Heart right ventricle (tissue), 16 donors: ENCODE results near the gene TSSC4. TPM values are rescaled to one million over a fixed set of nuclear protein-coding genes. Genes with fewer than 3 reads are reported as not detected.

Source experiments
- ATAC-seq, 8 donors: fragments of 200-7000 bp; cut with Tn5 transposase; one replicate each; pipeline ENCODE4 v1.9.1; 2020; ENCODE audit warnings: mild to moderate bottlenecking in 8 of 8, moderate library complexity in 8 of 8, moderate number of reproducible peaks in 1 of 8
- DNase-seq, 2 donors: peaks; one replicate each; pipeline ENCODE4 v3.0.0-alpha.2; 2020
- H3K27ac ChIP-seq, 10 donors: fragments of 200-600 bp; sonication (generic) in 2 of 10; one replicate each; pipeline versions ENCODE4 v1.5.0 to v1.8.0; 2020 to 2022; ENCODE audit warnings: mild to moderate bottlenecking in 3 of 10
- H3K27me3 ChIP-seq, 7 donors: fragments of 200-600 bp; one replicate each; pipeline ENCODE4 v1.8.0; 2021 to 2022; ENCODE audit warnings: mild to moderate bottlenecking in 2 of 7
- H3K36me3 ChIP-seq, 9 donors: fragments of 200-600 bp; sonication (generic) in 1 of 9; one replicate each; pipeline versions ENCODE4 v1.5.0 to v1.8.0; 2020 to 2022; ENCODE audit warnings: mild to moderate bottlenecking in 2 of 9
- H3K4me1 ChIP-seq, 9 donors: fragments of 200-600 bp; sonication (generic) in 1 of 9; one replicate each; pipeline versions ENCODE4 v1.5.0 to v1.8.0; 2020 to 2022; ENCODE audit warnings: mild to moderate bottlenecking in 4 of 9
- H3K4me3 ChIP-seq, 10 donors: fragments of 200-600 bp; sonication (generic) in 2 of 10; one replicate each; pipeline versions ENCODE4 v1.5.0 to v1.8.0; 2020 to 2022; ENCODE audit warnings: mild to moderate bottlenecking in 7 of 10, moderate library complexity in 2 of 10
- H3K9me3 ChIP-seq, 11 donors: fragments of 200-600 bp in 10 of 11; sonication (generic) in 2 of 11; one replicate each; pipeline versions ENCODE4 v1.5.0 to v1.8.0; 2013 to 2022; ENCODE audit warnings: mild to moderate bottlenecking in 2 of 11, control low read depth in 1 of 11, moderate library complexity in 1 of 11
- WGBS, 2 donors: extraction: QIAGEN DNeasy Blood & Tissue Kit; methylation state at CpG; one replicate each; pipeline ENCODE4 v1.1.7; 2013; ENCODE audit warnings: inconsistent platforms in 1 of 2; 5-methylcytosine and 5-hydroxymethylcytosine counted together
- intact Hi-C, 10 donors: fragments of 100-400 bp; cut with DNase I; formaldehyde crosslinking; loops; one replicate each; pipeline versions ENCODE4 v1.11.1 to v1.14.2; 2022
- polyA plus RNA-seq, 2 donors: library from polyadenylated mRNA; stranded (reverse); fragments of 200-250 nt; gene quantifications; one replicate each; pipeline ENCODE4 v1.2.3, GENCODE V29; 2013
- total RNA-seq, 10 donors: library from RNA; stranded (reverse); fragmentation: NEBNext Ultra II Directional in 3 of 10; extraction: Animal tissue kit (Norgen Biotek cat#: 25700) in 3 of 10; gene quantifications; one replicate each; pipeline versions ENCODE4 v1.2.1 to v1.2.4, GENCODE V29; 2021 to 2023
- TF ChIP-seq, protein P1 (sequence below), 9 donors: fragments of 200-600 bp; sonication (generic) in 2 of 9; IDR thresholded peaks; one replicate each; pipeline versions ENCODE4 v1.5.0 to v1.8.0; 2021 to 2022; ENCODE audit warnings: antibody characterized with exemption in 9 of 9, mild to moderate bottlenecking in 5 of 9, moderate library complexity in 1 of 9
- donor health status: Arrhythmogenic right ventricular cardiomyopathy.
- donor health status: ischemic (EF 13 %, LVEDD 7.1; RV severe dilation, severe dysfunction).
- donor health status: healthy with polysubstance abuse.
- donor health status: DM: no; HTN: yes; CAD: no.
- donor health status: DM: no; HTN: no; CAD: no.
- donor health status: ischemic (EF 25% LVEDD 6.9; RV normal size, moderate dysfunction).
- donor health status: ischemic (EF 25% LVEDD 5.7; RV mildly dilated, moderate dysfunction).
- donor health status: healthy.
- donor health status: DM: yes; HTN: yes; CAD: no.
- donor health status: Ischemic cardiomyopathy.
- donor health status: ischemic (EF 35%, LVEDD 5.7; RV mildly dilated, moderate dysfunction).
- donor health status: nonischemic (EF 11% LVEDD 7.7; RV severe dilation, severe dysfunction).
- donor health status: DM: yes; HTN: yes; CAD: no.
- donor health status: PGD.
- donor health status: ischemic (EF 29% LVEDD 5.4; RV normal size, mild dysfunction).
- donor health status: nonischemic (EF 23%, LVEDD 6.1; RV moderate dilation, normal function).

The TSSC4 gene
- total and polyA plus RNA-seq, 12 donors, result 22.0 to 72.3 (median 30.7) TPM

DNA sequence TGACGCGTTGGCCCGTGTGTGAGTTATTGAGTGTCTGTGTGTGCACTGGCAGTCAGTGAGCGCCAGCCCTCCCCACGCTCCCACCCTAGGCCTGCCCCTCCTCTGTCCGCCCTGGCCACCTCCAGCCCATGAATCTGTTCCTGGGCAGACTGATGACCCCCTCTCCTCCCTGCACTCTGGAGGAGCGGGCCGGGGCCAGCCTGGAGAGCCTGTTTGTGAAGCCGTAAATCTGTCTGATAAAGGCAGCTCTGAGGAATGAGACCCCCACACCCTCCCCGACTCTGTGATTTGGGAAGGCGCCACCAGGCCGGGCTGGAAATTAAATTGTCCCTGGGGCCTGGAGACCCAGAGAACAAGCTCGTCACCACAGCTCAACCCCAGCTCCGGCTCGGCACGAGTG, 8.6 kb downstream of the TSSC4 start:
- Histone ChIP-seq H3K9me3 (no peaks in the 10 kb centered on the region), H3K36me3 (peaks cover 0 to 5% (median 0%) of the 10 kb centered on the region in 9 donors), H3K4me1 (no peaks in the 10 kb centered on the region), H3K27ac (no peak overlapping the region), H3K27me3 (no peaks in the 10 kb centered on the region), H3K4me3 (no peak overlapping the region)
- TF ChIP-seq, protein P1, sequence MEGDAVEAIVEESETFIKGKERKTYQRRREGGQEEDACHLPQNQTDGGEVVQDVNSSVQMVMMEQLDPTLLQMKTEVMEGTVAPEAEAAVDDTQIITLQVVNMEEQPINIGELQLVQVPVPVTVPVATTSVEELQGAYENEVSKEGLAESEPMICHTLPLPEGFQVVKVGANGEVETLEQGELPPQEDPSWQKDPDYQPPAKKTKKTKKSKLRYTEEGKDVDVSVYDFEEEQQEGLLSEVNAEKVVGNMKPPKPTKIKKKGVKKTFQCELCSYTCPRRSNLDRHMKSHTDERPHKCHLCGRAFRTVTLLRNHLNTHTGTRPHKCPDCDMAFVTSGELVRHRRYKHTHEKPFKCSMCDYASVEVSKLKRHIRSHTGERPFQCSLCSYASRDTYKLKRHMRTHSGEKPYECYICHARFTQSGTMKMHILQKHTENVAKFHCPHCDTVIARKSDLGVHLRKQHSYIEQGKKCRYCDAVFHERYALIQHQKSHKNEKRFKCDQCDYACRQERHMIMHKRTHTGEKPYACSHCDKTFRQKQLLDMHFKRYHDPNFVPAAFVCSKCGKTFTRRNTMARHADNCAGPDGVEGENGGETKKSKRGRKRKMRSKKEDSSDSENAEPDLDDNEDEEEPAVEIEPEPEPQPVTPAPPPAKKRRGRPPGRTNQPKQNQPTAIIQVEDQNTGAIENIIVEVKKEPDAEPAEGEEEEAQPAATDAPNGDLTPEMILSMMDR (IDR thresholded peaks at IDR 0.05), result no peak
- intact Hi-C loops, result loop anchor here in 1 of 10 donors (5.0 kb wide), 1 partner anchor 37 kb away; no protein-coding TSS in a partner anchor
- WGBS, 2 donors, result 72 to 73% methylated on average over 16 of the region's 16 CpGs
- DNase-seq (no peak), ATAC-seq (no peak)

DNA sequence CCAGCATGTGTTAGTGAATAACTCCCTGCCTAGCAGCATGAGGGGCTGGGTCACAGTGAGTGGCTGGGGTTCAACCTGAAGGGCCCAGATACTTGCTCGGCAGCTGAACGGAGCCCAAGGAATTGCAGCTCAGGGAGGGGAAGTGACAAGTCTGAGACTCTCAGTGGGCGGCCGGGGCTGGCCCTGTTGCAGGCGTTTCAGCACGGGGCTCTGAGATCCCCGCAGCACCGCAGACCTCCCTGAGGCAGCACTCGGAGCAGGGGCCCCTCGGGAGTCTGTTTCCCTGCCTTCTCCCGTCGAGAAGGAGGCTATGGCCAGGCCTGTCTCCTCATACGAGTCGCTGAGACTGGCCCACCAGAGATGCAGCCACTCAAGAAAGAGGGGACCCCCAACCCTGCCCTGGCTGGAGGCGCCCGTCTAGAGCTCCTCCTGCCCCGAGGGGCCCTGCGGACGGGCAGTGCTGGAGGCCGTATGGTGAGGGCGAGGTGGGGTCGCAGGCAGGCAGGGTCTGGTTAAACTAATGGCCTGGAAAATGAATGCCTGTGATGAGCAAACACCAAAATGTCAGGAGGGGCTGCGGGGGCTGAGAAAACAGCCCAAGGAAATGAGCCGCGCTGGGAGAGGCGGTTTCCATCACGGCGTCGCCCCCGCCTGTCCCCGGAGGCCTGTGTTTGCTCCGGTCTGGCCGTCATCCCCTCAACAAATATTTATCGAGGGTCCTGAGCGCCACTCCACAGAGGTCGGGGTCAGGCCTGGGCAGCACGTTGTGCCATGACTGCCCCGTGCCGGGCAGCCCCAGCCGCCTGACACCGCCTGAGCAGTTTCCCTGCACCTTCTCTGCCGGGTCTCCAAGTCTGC, 9.3 kb downstream of the TSSC4 start:
- no peaks in the 10 kb centered on the region for H3K4me1 ChIP-seq
- H3K36me3 ChIP-seq, result no peaks in the 10 kb centered on the region
- H3K9me3 ChIP-seq, result no peaks in the 10 kb centered on the region
- H3K4me3 ChIP-seq, result no peak overlapping the region
- H3K27ac ChIP-seq, result no peak overlapping the region
- TF ChIP-seq, protein P1 (IDR thresholded peaks at IDR 0.05), result no peak
- ATAC-seq, result no peak
- intact Hi-C loops, result loop anchor here in 2 of 10 donors (5.0 kb wide), 2 partner anchors 38 to 103 kb away; no protein-coding TSS in a partner anchor
- no peaks in the 10 kb centered on the region for H3K27me3 ChIP-seq
- DNase-seq, result no peak
- WGBS, 2 donors, result 51 to 60% methylated on average over 40 to 42 of the region's 42 CpGs

DNA sequence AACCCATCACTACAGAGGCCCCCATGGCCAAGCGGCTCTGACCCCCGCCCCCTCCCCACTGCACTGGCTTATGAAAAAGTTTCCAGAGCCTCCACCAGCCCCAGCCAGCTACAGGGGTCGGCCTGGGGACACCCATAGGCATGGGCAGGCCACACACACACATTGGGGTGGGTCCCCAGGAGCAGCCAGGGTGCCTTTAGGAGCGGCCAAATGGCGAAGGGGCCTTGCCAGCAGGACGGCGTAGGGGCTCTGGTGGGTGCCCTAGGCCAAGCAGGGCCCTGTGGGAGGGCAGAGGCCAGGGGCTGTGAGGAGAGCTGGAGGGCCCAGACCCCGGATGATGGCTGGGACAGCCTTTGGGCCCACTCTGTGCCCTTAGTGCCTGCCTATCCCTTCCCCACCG, 10.1 kb downstream of the TSSC4 start:
- intact Hi-C loops, result loop anchor here in 1 of 10 donors (5.0 kb wide), 1 partner anchor 103 kb away; no protein-coding TSS in a partner anchor
- Histone ChIP-seq H3K4me1 (no peaks in the 10 kb centered on the region), H3K9me3 (no peaks in the 10 kb centered on the region), H3K27me3 (no peaks in the 10 kb centered on the region), H3K27ac (no peak overlapping the region), H3K36me3 (no peaks in the 10 kb centered on the region), H3K4me3 (no peak overlapping the region)
- TF ChIP-seq, protein P1 (IDR thresholded peaks at IDR 0.05), result no peak
- DNase-seq (no peak), ATAC-seq (no peak)
- 88 to 92% methylated on average over 9 of the region's 9 CpGs for WGBS, 2 donors

DNA sequence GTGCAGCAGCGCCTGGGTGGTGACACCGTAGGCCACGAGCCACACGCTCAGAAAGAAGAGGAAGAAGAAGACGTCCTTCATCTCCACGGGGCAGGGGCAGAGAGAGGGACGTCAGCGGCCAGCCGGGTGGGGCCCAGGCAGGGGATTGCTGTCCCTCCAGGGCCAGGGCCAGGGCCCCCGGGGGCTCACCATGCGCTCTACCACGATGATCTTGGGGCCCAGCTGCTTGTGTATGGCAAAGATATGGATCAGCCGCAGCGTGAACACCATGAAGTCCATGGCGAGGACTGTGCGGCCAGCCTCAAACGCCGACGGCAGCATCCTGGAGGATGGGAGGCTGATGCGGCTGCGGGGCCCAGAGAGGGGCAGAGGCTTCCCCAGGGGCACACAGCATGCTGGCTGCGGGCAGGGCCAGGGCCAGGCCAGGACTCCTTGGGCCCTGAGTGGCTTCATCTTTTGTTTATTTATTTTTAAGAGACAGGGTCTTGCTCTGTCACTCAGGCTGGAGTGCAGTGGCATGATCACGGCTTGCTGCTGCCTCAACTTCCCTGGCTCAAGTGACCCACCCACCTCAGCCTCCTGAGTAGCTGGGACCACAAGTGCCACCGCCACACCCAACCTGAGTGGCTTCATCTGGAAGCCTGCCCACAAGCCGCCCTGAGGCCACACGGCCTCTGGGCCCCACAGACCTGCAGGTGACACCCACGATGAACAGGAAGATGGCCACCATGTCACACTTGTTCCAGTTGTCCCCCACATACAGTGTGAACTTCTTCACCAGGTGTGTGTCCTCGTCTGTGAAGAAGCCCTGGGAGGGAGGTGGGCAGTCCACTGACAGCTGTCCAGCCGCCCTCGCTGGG, 11.1 kb downstream of the TSSC4 start:
- H3K27ac ChIP-seq, result no peak overlapping the region
- no peaks in the 10 kb centered on the region for H3K27me3 ChIP-seq
- 84 to 85% methylated on average over 30 of the region's 30 CpGs for WGBS, 2 donors
- no peaks in the 10 kb centered on the region for H3K36me3 ChIP-seq
- H3K9me3 ChIP-seq, result no peaks in the 10 kb centered on the region
- TF ChIP-seq, protein P1 (IDR thresholded peaks at IDR 0.05), result no peak
- no peaks in the 10 kb centered on the region for H3K4me1 ChIP-seq
- ATAC-seq (no peak), DNase-seq (no peak)
- no peak overlapping the region for H3K4me3 ChIP-seq
- intact Hi-C loops, result loop anchor here in 1 of 10 donors (5.0 kb wide), 1 partner anchor 104 kb away; no protein-coding TSS in a partner anchor
